ENCODE results near the gene FAM193A. TPM values are rescaled to one million over a fixed set of nuclear protein-coding genes. Genes with fewer than 3 reads are reported as not detected.

Gene FAM193A
- polyA plus RNA-seq, 1 of the 3 experiments (the other 2 are of a cell fraction), result 9.2 TPM

- H3K36me3 ChIP-seq (replicated peaks in 1 of 2; ENCODE audit: control insufficient read depth in 1 of 2, insufficient read depth in 2 of 2, low read length in 1 of 2), result no peaks in the 10 kb centered on the region
- H3K9me2 ChIP-seq, result no peaks in the 10 kb centered on the region
- H3K27me3 ChIP-seq (ENCODE audit: insufficient read depth), result no peaks in the 10 kb centered on the region
- no peak overlapping the region for H3K4me3 ChIP-seq (ENCODE audit: low read depth in 2 of 2, low read length in 1 of 2)
- H3K4me2 ChIP-seq, result no peak overlapping the region
- DNase-seq, result no peak
- ChIA-PET CTCF (no interaction called here), POLR2A (no interaction called here)
- no peak overlapping the region for H3K9ac ChIP-seq
- no peak overlapping the region for H3K27ac ChIP-seq (ENCODE audit: low read depth in 2 of 2, low read length in 1 of 2)
- H3K4me1 ChIP-seq (ENCODE audit: control insufficient read depth in 1 of 2, insufficient read depth in 2 of 2, low read depth in 1 of 2, low read length in 1 of 2), result peaks cover 0 to 20% of the 10 kb centered on the region in 2 experiments; a peak in 1 of 4 replicates
- 95% methylated on average over 5 of the region's 5 CpGs for WGBS (ENCODE audit: low lambda C conversion rate)
- H3K9me3 ChIP-seq, result no peaks in the 10 kb centered on the region
- TF ChIP-seq EZH2phosphoT487 (IDR thresholded peaks at IDR 0.05; ENCODE audit: borderline replicate concordance, low read depth), result no peak
- TF ChIP-seq JUND (IDR thresholded peaks at IDR 0.05), result no peak
- TF ChIP-seq EP300 (IDR thresholded peaks at IDR 0.05; ENCODE audit: borderline replicate concordance in 1 of 2, low read depth in 1 of 2, low read length in 1 of 2), result no peak
- H3K79me2 ChIP-seq (ENCODE audit: insufficient read depth), result peaks cover 100% of the 10 kb centered on the region
- H3F3A ChIP-seq (replicated peaks; ENCODE audit: insufficient read depth), result no peaks in the 10 kb centered on the region
- peaks cover 100% of the 10 kb centered on the region for H4K20me1 ChIP-seq (ENCODE audit: insufficient read depth)
- H2AFZ ChIP-seq (ENCODE audit: low read depth), result no peak overlapping the region
Observed at GRCh38 chr4:2586502-2586901, 50.1 kb downstream of the FAM193A start.

DNA sequence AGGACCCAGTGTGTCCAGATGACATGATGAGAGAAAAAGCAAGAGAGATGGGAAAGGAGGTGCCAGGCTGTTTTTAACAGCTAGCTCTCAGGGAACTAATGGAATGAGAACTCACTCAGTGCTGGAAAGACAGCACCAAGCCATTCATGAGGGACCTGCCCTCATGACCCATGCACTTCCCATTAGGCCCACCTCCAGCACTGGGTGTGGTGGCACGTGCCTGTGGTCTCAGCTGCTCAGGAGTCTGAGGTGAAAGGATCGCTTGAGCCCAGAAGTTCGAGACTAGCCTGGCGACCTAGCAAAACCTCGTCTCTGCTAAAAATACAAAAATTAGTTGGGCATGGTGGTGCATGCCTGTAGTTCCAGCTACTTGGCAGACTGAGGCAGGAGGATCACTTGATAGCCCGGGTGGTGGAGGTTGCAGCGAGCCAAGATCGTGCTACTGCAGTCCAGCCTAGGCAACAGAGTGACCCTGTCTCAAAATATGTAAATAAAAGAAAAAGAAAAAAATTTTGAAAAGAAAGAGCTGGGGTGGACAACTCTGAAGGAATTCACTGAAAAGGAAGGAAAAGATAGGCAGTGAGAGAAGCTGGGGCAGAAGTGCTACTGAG is 50.9 kb downstream of the FAM193A start:
- Histone ChIP-seq H3K4me2 (no peak overlapping the region), H3K79me2 (ENCODE audit: insufficient read depth) (peaks cover 100% of the 10 kb centered on the region), H3K9me3 (no peaks in the 10 kb centered on the region), H3K4me3 (ENCODE audit: low read depth in 2 of 2, low read length in 1 of 2) (no peak overlapping the region), H3K4me1 (ENCODE audit: control insufficient read depth in 1 of 2, insufficient read depth in 2 of 2, low read depth in 1 of 2, low read length in 1 of 2) (peaks cover 0 to 22% of the 10 kb centered on the region in 2 experiments; a peak in 1 of 4 replicates), H3F3A (replicated peaks; ENCODE audit: insufficient read depth) (no peaks in the 10 kb centered on the region), H3K9ac (no peak overlapping the region), H2AFZ (ENCODE audit: low read depth) (no peak overlapping the region), H4K20me1 (ENCODE audit: insufficient read depth) (peaks cover 100% of the 10 kb centered on the region), H3K9me2 (no peaks in the 10 kb centered on the region), H3K36me3 (replicated peaks in 1 of 2; ENCODE audit: control insufficient read depth in 1 of 2, insufficient read depth in 2 of 2, low read length in 1 of 2) (no peaks in the 10 kb centered on the region), H3K27me3 (ENCODE audit: insufficient read depth) (no peaks in the 10 kb centered on the region), H3K27ac (ENCODE audit: low read depth in 2 of 2, low read length in 1 of 2) (no peak overlapping the region)
- 93% methylated on average over 8 of the region's 8 CpGs for WGBS (ENCODE audit: low lambda C conversion rate)
- ChIA-PET POLR2A (no interaction called here), CTCF (interaction anchor here (1.1 kb wide), 1 partner anchor 12 kb away, joined by 5 read pairs; no protein-coding TSS in a partner anchor)
- no peak for TF ChIP-seq RXRA (IDR thresholded peaks at IDR 0.05; ENCODE audit: borderline replicate concordance, low read depth)
- no peak for TF ChIP-seq USF2 (IDR thresholded peaks at IDR 0.05; ENCODE audit: borderline replicate concordance, low read depth, low read length)
- no peak for TF ChIP-seq FOXJ3 (CRISPR knock-in tag; IDR thresholded peaks at IDR 0.05)
- TF ChIP-seq, protein P1, sequence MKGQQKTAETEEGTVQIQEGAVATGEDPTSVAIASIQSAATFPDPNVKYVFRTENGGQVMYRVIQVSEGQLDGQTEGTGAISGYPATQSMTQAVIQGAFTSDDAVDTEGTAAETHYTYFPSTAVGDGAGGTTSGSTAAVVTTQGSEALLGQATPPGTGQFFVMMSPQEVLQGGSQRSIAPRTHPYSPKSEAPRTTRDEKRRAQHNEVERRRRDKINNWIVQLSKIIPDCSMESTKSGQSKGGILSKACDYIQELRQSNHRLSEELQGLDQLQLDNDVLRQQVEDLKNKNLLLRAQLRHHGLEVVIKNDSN (IDR thresholded peaks at IDR 0.05; ENCODE audit: borderline replicate concordance, low read depth), result no peak
- TF ChIP-seq, protein P2, sequence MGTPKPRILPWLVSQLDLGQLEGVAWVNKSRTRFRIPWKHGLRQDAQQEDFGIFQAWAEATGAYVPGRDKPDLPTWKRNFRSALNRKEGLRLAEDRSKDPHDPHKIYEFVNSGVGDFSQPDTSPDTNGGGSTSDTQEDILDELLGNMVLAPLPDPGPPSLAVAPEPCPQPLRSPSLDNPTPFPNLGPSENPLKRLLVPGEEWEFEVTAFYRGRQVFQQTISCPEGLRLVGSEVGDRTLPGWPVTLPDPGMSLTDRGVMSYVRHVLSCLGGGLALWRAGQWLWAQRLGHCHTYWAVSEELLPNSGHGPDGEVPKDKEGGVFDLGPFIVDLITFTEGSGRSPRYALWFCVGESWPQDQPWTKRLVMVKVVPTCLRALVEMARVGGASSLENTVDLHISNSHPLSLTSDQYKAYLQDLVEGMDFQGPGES (IDR thresholded peaks at IDR 0.05; ENCODE audit: low read depth, low read length), result no peak
- no peak for TF ChIP-seq RCOR1 (IDR thresholded peaks at IDR 0.05; ENCODE audit: low read length)
- TF ChIP-seq TAF1 (IDR thresholded peaks at IDR 0.05; ENCODE audit: borderline replicate concordance, low read depth, low read length), result no peak
- TF ChIP-seq, protein P3, sequence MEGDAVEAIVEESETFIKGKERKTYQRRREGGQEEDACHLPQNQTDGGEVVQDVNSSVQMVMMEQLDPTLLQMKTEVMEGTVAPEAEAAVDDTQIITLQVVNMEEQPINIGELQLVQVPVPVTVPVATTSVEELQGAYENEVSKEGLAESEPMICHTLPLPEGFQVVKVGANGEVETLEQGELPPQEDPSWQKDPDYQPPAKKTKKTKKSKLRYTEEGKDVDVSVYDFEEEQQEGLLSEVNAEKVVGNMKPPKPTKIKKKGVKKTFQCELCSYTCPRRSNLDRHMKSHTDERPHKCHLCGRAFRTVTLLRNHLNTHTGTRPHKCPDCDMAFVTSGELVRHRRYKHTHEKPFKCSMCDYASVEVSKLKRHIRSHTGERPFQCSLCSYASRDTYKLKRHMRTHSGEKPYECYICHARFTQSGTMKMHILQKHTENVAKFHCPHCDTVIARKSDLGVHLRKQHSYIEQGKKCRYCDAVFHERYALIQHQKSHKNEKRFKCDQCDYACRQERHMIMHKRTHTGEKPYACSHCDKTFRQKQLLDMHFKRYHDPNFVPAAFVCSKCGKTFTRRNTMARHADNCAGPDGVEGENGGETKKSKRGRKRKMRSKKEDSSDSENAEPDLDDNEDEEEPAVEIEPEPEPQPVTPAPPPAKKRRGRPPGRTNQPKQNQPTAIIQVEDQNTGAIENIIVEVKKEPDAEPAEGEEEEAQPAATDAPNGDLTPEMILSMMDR (IDR thresholded peaks at IDR 0.05), result no peak
- TF ChIP-seq FOSL2 (IDR thresholded peaks at IDR 0.05; ENCODE audit: borderline replicate concordance, low read depth), result no peak
- DNase-seq, result no peak

Data from SK-N-SH (cell line).